DMS153 (cell line): ENCODE results near the gene PTPRG.

Experiments used
- DNase-seq: peaks from one replicate; lab custom pipeline; 2025; lab: John Stamatoyannopoulos, UW

PTPRG gene

GRCh38 chr3:61562721-61563312, 1.4 kb downstream of the PTPRG start:
- DNase-seq: no peak

- DNase-seq: no peak
Observed at GRCh38 chr3:61563313-61564271, 2.2 kb downstream of the PTPRG start.

GRCh38 chr3:61564395-61565059, 3.2 kb downstream of the PTPRG start:
- peak; percentile 12 for DNase-seq

- no peak for DNase-seq
Observed at GRCh38 chr3:61565569-61565968, 4.2 kb downstream of the PTPRG start.

GRCh38 chr3:61568127-61568526, 6.8 kb downstream of the PTPRG start:
- DNase-seq: no peak

- no peak for DNase-seq
Observed at GRCh38 chr3:61569856-61570580, 8.6 kb downstream of the PTPRG start.

- no peak for DNase-seq
Observed at GRCh38 chr3:61570813-61571212, 9.4 kb downstream of the PTPRG start.

DNA sequence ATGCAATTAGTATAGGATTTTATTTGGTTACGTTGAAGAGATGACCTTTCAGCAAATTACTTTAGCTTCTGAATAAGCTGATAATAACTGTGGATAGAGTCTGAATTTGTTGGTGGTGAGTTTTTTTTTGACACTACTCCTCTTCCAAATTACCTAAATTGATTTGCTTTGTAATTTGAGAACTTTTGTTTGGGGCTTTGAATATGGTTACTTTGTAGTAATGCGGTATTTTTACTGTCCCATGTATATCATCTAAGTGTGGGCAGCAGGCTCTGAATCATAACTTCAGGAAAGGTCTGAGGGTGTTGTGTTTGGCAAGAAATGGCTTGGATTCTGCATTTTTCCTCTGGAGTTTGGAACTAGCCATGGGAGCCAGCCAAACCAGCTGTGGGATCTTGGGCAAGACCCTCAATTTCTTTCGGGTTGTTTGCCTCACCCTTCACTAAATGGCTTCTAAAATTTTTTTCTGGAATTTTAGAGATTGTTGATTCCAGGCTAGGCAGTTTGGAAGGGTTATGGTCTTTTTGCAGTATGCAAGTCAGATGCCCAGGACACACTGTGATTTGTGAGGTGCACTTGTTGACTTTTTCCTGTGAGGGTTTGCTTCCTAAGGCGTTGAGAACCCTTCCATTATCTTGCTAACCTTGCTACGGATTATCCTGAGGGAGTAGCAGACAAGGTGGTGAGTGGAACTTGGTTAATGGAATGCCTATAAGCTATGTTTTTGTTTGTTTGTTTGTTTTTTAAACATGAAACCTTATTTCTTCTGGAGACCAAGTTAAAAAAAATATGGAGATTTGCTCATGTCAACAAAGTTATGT, 10.4 kb downstream of the PTPRG start:
- no peak for DNase-seq

DNA sequence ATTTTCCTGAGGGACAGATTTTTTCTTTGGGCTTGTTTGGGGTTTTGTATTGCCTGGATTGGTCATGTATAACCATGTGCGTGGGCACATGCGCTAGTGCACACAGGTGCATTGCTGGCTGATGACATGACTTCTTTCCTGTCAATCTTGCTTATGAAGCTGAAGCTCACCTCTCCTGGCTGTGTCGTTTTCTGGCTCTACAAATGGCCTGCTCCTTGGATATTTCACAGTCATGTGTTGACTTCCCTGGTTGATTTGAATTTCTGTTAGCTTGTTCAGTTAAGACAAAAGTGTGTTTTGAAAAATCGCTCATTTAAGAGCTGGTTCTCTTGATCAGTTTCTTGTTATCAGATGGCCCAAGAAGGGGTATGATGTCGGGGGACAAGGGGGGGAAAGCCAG, 11.5 kb downstream of the PTPRG start:
- no peak for DNase-seq

DNA sequence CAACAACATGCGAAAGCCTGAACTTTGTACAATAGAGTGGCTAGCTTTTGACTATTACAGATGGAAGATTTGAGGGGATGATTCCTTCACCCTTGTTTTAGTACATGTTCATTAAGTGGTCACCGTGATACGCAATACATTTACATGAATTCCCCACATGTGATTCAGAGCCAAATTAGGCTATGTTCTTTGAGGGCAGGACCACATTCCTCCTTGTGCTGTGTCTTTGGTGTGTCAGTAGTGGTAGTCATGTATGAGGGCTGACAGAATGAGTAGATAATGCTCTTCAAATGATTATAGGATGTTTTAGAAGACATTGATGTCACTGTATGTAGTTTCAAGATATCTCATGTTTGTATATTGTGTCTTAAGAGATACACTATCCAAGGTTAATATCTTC, 12.1 kb downstream of the PTPRG start:
- no peak for DNase-seq

DNA sequence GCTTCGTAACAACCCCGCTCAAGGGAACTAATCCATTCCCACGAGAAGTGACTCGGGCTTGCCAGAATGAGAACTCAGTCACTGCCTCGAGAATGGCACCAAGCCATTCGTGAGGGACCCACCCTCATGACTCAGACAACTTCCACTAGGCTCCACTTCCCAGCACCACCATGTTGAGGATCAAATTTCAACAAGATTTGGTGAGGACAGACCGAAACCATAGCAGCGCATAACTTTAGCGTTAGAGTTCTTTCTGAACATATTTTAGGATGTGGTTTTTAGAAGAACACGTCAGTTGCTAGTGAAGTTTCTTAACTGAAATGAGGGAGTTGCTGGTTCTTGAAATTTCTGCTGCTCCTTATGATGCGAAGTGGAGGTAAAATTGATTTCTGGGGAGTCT, 13.5 kb downstream of the PTPRG start:
- DNase-seq: no peak

DNA sequence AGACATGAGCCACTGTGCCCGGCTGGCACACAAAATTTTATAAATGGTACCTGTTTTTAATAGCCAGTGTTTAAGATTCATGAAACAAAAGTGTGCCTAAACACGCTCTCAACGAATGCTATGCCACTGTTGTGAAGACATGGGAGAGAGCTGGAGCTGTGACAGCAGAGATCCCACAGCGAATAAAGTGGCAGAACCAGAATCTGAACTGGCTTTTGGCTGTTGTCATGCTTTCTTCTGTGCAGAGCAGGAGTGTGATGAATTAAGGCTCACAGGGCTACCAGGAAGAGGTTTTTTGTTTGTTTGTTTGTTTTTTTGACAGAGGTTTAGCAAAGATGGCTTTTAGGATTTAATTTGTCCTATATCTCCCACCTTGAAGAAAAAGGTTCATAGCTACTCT, 14.5 kb downstream of the PTPRG start:
- no peak for DNase-seq

- no peak for DNase-seq
Observed at GRCh38 chr3:61577760-61578159, 16.4 kb downstream of the PTPRG start.

DNA sequence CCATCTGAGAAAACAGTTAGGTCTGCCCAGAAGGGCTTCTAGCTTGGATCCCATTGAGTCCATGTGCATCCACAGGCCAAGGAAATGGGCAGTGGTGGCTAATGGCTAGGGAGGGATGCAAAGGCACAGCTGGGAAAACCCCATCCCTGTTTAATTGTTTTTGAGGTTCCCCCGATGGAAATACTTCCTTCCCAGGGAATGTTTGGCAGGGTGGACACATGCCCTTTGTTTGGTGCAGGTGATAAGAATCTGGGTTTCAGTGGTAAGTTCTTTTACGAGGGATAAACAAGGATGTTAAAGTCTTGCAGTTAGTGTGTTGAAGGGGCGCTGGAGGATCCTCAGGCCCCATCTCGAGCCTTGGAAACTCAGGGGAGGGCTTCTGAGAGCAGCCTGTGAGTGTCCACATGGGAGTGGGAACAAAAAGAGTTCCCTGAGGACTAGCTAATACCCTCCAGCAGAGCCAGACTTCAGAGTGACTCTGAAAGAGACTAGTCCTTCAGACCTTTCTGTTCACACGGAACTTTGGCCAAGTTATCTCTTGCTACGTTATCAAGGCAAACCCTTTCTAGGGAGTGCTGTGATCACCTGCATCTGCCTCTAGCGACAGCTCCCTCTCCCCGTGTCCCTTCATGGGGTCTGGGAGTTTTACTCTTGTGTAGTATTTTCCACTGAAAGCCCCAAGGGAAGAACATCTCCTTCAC, 17.4 kb downstream of the PTPRG start:
- DNase-seq: no peak

DNA sequence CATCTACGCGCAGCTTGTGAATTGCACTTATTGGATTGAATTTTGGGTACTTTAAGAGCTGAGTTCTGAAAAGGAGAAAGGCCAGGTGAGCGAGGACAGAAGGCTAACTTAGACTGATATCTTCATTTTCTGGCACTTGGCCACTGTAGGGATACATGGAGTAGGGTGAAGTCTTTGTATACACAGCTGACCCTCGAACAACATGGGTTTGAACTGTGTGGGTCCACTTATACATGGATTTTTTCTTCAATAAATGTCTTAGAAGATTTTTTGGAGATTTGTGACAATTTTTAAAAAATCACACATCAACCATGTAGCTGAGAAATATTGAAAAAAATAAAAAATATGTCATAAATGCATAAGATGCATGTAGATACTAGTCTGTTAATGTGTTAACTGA, 18.3 kb downstream of the PTPRG start:
- no peak for DNase-seq

- DNase-seq: no peak
Observed at GRCh38 chr3:61580982-61581643, 19.7 kb downstream of the PTPRG start.

DNA sequence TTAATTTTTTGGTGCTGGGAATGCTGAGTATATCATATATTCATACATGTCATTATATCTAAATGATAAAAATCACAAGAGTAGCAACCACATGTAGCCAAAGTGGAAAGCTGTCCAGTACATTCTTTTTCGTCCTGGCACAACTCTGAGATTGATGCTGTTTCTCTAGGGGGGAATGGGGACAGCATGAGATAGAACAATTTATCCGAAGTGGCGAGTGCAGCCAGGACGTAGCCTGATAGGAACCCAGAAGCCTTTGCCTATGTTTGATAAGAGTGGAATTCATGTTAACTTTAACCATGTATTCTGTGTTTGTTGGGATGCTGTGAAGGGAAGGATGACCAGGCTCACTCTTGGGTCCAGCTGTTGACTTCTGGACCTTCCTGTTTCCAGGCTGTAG, 20.9 kb downstream of the PTPRG start:
- no peak for DNase-seq

DNA sequence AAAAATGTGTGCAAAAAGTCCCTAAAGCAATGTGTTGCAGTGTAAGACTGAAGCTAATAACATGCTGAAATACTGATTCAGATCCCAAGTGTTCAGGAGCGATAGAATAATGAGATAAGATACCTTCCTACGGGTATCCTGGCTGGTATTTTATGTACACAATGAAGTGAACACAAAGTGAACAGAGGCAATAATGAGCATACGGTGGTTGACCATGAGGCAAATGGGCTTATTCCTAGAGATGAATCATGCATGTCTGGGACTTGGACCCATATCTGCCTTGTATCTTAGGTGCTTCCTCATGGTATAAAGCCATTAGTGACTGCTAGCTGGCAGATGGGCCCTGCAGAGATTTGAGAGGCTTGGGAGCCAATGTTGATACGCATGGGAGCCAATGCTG, 21.5 kb downstream of the PTPRG start:
- no peak for DNase-seq

DNA sequence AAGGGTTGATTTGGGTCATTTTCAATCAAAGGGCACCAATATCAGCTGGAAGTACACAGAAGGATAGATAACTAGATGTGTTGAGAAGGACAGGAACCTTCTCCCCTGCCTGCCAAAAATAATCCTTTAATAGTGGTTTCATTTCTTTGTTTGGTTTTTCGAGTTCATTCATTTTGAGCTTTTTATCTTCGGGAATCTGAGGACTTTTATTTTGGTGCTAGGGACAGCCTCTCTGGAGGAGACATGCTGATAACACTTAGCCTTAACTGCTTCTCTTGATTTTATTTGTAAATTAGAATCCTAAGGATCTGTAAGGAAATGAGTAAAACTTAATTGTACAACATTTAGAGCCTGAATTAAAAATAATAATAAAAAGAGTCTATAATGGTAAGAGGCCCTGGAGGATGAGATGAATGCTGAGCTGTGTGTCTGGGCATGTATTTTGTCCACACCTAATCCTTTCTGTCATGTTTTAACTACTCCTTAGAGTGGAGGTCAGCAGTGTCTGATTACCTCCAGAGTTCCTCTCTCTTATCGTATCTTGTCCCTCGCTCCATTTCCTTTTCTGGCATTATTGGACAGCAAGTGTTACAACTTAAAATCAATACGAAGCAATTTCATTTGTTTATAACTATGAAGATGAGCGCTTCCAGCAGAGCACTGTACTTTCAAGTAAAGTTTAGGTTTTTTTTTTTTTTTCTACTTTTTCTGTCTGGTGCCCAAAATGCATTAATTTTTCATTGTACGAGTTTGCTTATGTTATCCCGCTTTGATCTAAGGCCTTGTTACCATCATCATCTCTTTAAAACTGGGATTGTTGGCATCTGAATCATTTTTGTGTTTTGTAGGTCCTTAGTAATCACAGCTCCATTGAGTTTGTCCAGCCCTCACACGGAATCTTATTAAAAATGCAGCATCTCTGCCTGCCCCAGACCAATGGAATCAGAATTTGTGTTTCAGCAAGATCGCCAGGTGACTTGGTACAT, 22.8 kb downstream of the PTPRG start:
- no peak for DNase-seq
